Neural crest cell (in vitro differentiated cells): Measurements from ENCODE around the gene GRIA4. TPM values are rescaled to one million over a fixed set of nuclear protein-coding genes. Genes with fewer than 3 reads are reported as not detected.

ENCODE experiments used
- DNase-seq: peaks from one replicate; pipeline ENCODE4 v3.0.0; 2021; ENCODE audit warnings: low read depth, mixed read lengths, low spot score
- H3K27ac Mint-ChIP-seq: one replicate; pipeline ENCODE4 v1.8.0; 2021; ENCODE audit warnings: mild to moderate bottlenecking, mixed read lengths; ENCODE audit not compliant: unreplicated experiment
- H3K27me3 Mint-ChIP-seq: 2 replicates; pipeline ENCODE4 v1.8.0; 2021; ENCODE audit warnings: low read depth, mild to moderate bottlenecking, mixed read lengths
- H3K36me3 Mint-ChIP-seq: 2 replicates; pipeline ENCODE4 v1.8.0; 2021; ENCODE audit warnings: low read depth, mild to moderate bottlenecking, mixed read lengths
- H3K4me1 Mint-ChIP-seq: 2 replicates; pipeline ENCODE4 v1.8.0; 2021; ENCODE audit warnings: mixed read lengths
- H3K4me3 Mint-ChIP-seq: one replicate; pipeline ENCODE4 v1.8.0; 2021; ENCODE audit warnings: mild to moderate bottlenecking, mixed read lengths
- H3K9me3 Mint-ChIP-seq: 2 replicates; pipeline ENCODE4 v1.8.0; 2021; ENCODE audit warnings: mixed read lengths
- total RNA-seq: library from RNA; stranded (reverse); gene quantifications from 2 replicates; pipeline ENCODE4 v1.2.1, GENCODE V29; 2021
- TF ChIP-seq, protein P1 (sequence below): fragments of 200-600 bp; sonication (generic); conservative IDR thresholded peaks from 2 replicates; pipeline ENCODE4 v1.5.0; 2021; ENCODE audit warnings: antibody characterized with exemption, mild to moderate bottlenecking

GRIA4 gene
- total RNA-seq, 1 donor from 2014 or later: 2.9 TPM

DNA sequence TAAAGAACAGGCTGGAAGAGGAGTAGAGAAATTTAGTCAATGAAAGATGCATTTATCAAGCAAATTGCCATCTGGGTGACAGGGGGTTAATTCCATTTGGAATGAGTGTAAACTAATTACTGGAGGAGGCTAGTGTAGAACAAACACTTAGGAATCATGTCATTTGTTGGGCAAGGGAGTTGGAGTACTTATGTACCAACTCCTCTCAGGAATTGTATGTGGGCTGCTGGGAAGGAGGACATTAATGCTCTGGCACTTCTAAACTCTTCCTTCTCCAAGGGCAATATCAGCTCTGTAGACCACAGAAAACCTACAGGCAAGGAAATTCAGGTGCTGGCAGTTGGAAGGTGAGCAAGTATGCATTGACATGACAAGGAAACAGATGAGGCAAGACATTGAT lies 271.2 kb downstream of the GRIA4 start:
- Mint-ChIP-seq H3K4me3 (no peak overlapping the region), H3K27me3 (no peaks in the 10 kb centered on the region), H3K27ac (no peak overlapping the region), H3K4me1 (no peaks in the 10 kb centered on the region), H3K9me3 (peaks cover 7% of the 10 kb centered on the region), H3K36me3 (no peaks in the 10 kb centered on the region)
- DNase-seq: no peak
- TF ChIP-seq, protein P1, sequence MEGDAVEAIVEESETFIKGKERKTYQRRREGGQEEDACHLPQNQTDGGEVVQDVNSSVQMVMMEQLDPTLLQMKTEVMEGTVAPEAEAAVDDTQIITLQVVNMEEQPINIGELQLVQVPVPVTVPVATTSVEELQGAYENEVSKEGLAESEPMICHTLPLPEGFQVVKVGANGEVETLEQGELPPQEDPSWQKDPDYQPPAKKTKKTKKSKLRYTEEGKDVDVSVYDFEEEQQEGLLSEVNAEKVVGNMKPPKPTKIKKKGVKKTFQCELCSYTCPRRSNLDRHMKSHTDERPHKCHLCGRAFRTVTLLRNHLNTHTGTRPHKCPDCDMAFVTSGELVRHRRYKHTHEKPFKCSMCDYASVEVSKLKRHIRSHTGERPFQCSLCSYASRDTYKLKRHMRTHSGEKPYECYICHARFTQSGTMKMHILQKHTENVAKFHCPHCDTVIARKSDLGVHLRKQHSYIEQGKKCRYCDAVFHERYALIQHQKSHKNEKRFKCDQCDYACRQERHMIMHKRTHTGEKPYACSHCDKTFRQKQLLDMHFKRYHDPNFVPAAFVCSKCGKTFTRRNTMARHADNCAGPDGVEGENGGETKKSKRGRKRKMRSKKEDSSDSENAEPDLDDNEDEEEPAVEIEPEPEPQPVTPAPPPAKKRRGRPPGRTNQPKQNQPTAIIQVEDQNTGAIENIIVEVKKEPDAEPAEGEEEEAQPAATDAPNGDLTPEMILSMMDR: no peak

- no peaks in the 10 kb centered on the region for H3K27me3 Mint-ChIP-seq
- no peak overlapping the region for H3K27ac Mint-ChIP-seq
- no peaks in the 10 kb centered on the region for H3K4me1 Mint-ChIP-seq
- H3K9me3 Mint-ChIP-seq: no peaks in the 10 kb centered on the region
- H3K4me3 Mint-ChIP-seq: no peak overlapping the region
- TF ChIP-seq, protein P1: no peak
- H3K36me3 Mint-ChIP-seq: no peaks in the 10 kb centered on the region
- DNase-seq: no peak
These were observed 274.6 kb downstream of the GRIA4 start for GRCh38 chr11:105884436-105884835.

DNA sequence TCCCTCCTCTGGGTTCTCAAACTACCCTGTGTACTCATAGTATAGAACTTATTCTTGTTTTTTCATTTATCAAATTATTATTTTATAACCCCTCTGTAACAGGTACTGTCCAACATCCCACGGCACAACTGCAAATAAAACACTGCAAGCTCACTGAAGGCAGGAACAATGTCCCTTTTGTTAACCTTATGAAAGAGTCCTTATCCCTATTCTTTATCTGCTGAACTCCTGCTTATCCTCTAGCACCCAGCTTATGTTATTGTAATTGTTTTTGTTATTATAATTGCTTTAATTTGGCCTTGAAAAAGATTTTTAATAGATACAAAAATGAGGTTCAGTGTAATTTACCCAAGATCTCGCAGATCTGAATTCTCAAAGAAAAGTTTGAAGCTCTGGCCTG lies 281.8 kb downstream of the GRIA4 start:
- H3K27ac Mint-ChIP-seq: no peak overlapping the region
- DNase-seq: no peak

DNA sequence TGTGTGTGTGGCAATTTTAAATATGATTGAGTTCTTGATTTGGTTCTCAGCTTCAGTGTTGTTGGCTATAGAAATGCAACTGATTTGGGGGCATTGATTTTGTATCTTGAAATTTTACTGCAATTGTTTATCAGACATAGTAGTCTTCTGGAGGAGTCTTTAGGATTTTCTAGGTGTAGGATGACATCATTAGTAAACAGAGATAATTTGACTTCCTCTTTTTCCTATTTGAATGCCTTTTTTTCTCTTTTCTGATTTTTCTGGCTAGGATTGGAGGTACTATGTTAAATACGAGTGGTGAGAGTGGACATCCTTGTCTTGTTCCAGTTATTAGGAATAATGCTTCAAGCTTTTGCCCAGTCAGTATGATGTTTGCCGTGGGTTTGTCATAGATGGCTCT lies 287.3 kb downstream of the GRIA4 start:
- Mint-ChIP-seq H3K4me3 (no peak overlapping the region), H3K4me1 (peaks cover 13% of the 10 kb centered on the region), H3K27me3 (no peaks in the 10 kb centered on the region), H3K27ac (no peak overlapping the region), H3K36me3 (peaks cover 2% of the 10 kb centered on the region), H3K9me3 (peaks cover 11% of the 10 kb centered on the region)
- no peak for DNase-seq
- TF ChIP-seq, protein P1: no peak

More for the DNA sequence above, 281.8 kb downstream of the GRIA4 start:
- Mint-ChIP-seq H3K4me1 (peaks cover 11% of the 10 kb centered on the region), H3K4me3 (no peak overlapping the region), H3K27me3 (no peaks in the 10 kb centered on the region), H3K9me3 (peaks cover 2% of the 10 kb centered on the region), H3K36me3 (no peaks in the 10 kb centered on the region)
- TF ChIP-seq, protein P1: no peak

GRCh38 chr11:105899772-105900171 lies 289.9 kb downstream of the GRIA4 start:
- H3K9me3 Mint-ChIP-seq: peaks cover 11% of the 10 kb centered on the region
- H3K27ac Mint-ChIP-seq: peak overlapping the region; percentile 86
- no peak for DNase-seq
- H3K27me3 Mint-ChIP-seq: no peaks in the 10 kb centered on the region
- TF ChIP-seq, protein P1: no peak
- H3K4me1 Mint-ChIP-seq: peaks cover 13% of the 10 kb centered on the region
- peaks cover 2% of the 10 kb centered on the region for H3K36me3 Mint-ChIP-seq
- no peak overlapping the region for H3K4me3 Mint-ChIP-seq

DNA sequence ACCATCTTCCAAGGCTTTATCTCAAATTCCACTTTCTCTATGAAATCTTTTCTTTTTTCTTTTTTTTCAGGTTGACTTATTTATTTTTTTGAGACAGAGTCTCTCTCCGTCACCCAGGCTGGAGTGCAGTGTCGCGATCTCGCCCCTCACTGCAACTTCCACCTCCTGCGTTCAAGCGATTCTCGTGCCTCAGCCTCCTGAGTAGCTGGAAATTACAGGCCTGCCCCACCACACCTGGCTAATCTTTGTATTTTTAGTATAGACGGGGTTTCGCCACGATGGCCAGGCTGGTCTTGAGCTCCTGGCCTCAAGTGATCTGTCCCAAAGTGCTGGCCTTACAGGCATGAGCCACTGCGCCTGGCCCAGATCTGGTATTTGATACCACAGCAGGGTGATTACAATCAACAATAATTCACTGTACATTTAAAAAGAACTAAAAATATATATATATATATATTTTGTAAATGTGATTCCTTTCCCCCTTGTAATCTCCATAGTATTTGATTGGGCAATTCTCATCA lies 290.7 kb downstream of the GRIA4 start:
- peaks cover 9% of the 10 kb centered on the region for H3K9me3 Mint-ChIP-seq
- TF ChIP-seq, protein P1: no peak
- no peak for DNase-seq
- H3K4me3 Mint-ChIP-seq: no peak overlapping the region
- peak overlapping the region; percentile 92 for H3K27ac Mint-ChIP-seq
- H3K4me1 Mint-ChIP-seq: peaks cover 13% of the 10 kb centered on the region
- H3K27me3 Mint-ChIP-seq: no peaks in the 10 kb centered on the region
- H3K36me3 Mint-ChIP-seq: peaks cover 2% of the 10 kb centered on the region
